ENCODE data around the gene CRYBG2. TPM values are rescaled to one million over a fixed set of nuclear protein-coding genes. Genes with fewer than 3 reads are reported as not detected.
A peak's percentile ranks its signal among the peaks of the same experiment; 100 is the strongest.

Gene CRYBG2
- total and polyA plus RNA-seq, 4 donors: 0.37 to 7.7 (median 2.7) TPM

DNA sequence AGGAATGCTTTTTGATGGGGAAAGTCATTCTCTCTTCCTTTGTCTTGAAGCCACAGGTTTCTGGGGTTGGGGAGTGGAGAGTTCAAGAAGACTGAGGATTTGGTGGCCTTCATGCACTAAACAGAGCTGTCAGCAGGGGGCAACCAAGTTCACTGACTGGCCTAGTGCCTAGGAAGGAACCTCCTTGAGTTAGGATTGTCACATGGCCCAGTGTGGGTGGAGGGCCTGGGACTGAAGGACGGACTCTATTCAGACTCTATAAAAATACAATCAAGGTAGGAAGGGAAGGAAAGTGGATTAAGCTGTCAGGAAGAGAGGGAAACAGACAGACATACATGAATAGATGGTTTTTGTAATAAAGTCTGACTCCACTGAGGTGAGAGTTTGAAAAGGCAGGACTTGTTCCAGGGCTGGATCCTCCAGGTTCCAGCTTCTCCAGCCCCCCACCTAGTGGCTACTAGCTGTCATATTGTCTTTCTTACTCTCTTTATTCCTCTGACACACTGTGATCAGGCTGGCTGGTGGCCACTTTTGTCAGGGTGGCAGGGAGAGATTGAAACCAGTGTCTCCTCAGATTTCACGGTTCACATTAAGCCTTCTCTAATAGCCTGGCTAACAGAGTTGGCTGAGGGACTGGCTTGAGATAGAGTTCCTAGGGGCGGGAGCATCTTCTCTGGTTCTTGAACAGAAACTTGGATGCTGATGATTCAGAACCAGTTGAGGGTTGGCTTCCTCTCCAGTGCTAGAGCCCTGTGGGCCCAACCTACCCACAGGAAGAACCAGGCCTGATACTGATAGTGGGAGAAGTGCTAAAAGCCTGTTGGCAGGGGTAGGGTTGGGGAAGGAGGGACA is 78.1 kb downstream of the CRYBG2 start:
- peak; percentile 85 for TF ChIP-seq CTCF (IDR thresholded peaks at IDR 0.05; ENCODE audit: control extremely low read depth, extremely low read depth)
- DNase-seq (peak; percentile 79 to 87 (median 87)), ATAC-seq (ENCODE audit: insufficient read depth, low FRiP score) (peak; percentile 49)
- peak overlapping the region; percentile 67 to 96 for H3K27ac ChIP-seq (ENCODE audit: low read depth in 1 of 2, low read length in 1 of 2)
- H3K9ac ChIP-seq (ENCODE audit: insufficient read depth in 1 of 2, low read length in 2 of 2): no peak overlapping the region
- no peak overlapping the region for H3K4me3 ChIP-seq
- H3K36me3 ChIP-seq (ENCODE audit: control insufficient read depth in 4 of 4, insufficient read depth in 4 of 4, low read length in 4 of 4): peaks cover 0 to 22% (median 11%) of the 10 kb centered on the region in 4 donors
- 25 to 34% methylated on average over 3 of the region's 3 CpGs for WGBS, 2 donors
- peaks cover 5 to 26% (median 21%) of the 10 kb centered on the region in 5 donors for H3K4me1 ChIP-seq (ENCODE audit: control insufficient read depth in 5 of 5, insufficient read depth in 5 of 5, low read length in 5 of 5)
- H3K27me3 ChIP-seq (ENCODE audit: control insufficient read depth in 3 of 3, insufficient read depth in 3 of 3, low read length in 2 of 3): no peaks in the 10 kb centered on the region
- no peaks in the 10 kb centered on the region for H3K9me3 ChIP-seq (ENCODE audit: control insufficient read depth in 4 of 4, insufficient read depth in 3 of 4, low read length in 3 of 4)

- no peak for ATAC-seq (ENCODE audit: insufficient read depth, low FRiP score)
Measured at GRCh38 chr1:26274801-26275425, 79.0 kb downstream of the CRYBG2 start.

More at GRCh38 chr1:26274801-26275425, 79.0 kb downstream of the CRYBG2 start:
- no peaks in the 10 kb centered on the region for H3K9me3 ChIP-seq (ENCODE audit: control insufficient read depth in 4 of 4, insufficient read depth in 3 of 4, low read length in 3 of 4)
- peaks cover 5 to 26% (median 11%) of the 10 kb centered on the region in 4 donors for H3K36me3 ChIP-seq (ENCODE audit: control insufficient read depth in 4 of 4, insufficient read depth in 4 of 4, low read length in 4 of 4)
- 35 to 67% methylated on average over 11 of the region's 11 CpGs for WGBS, 2 donors
- TF ChIP-seq CTCF (IDR thresholded peaks at IDR 0.05; ENCODE audit: control extremely low read depth, extremely low read depth): no peak
- H3K4me1 ChIP-seq (ENCODE audit: control insufficient read depth in 5 of 5, insufficient read depth in 5 of 5, low read length in 5 of 5): peaks cover 5 to 21% (median 19%) of the 10 kb centered on the region in 5 donors
- no peak overlapping the region for H3K9ac ChIP-seq (ENCODE audit: insufficient read depth in 1 of 2, low read length in 2 of 2)
- DNase-seq: no peak
- H3K4me3 ChIP-seq: no peak overlapping the region
- no peaks in the 10 kb centered on the region for H3K27me3 ChIP-seq (ENCODE audit: control insufficient read depth in 3 of 3, insufficient read depth in 3 of 3, low read length in 2 of 3)
- peak overlapping the region; percentile 41 to 96 for H3K27ac ChIP-seq (ENCODE audit: low read depth in 1 of 2, low read length in 1 of 2)

Other genes starting within 250 kb of the CRYBG2 start
- gene PDIK1L, start 242.3 kb downstream of the CRYBG2 start, total RNA-seq: 10 to 100 TPM in 1 of 2 donors, 1 to 10 TPM in 1; 9.8 to 15.4 TPM
- gene PDIK1L, start 242.3 kb downstream of the CRYBG2 start, polyA plus RNA-seq: 1 to 10 TPM; 2.9 TPM
- gene FAM110D, start 195.1 kb downstream of the CRYBG2 start, total RNA-seq: 1 to 10 TPM; 1.1 to 3.2 TPM
- 1 to 10 TPM; 3.1 to 3.4 TPM for gene FAM110D, start 195.1 kb downstream of the CRYBG2 start, polyA plus RNA-seq
- not detected for gene C1orf232, start 185.2 kb downstream of the CRYBG2 start, total RNA-seq
- gene C1orf232, start 185.2 kb downstream of the CRYBG2 start, polyA plus RNA-seq: not detected
- 10 to 100 TPM; 19.7 to 32.8 TPM for gene ZNF593, start 184.2 kb downstream of the CRYBG2 start, total RNA-seq
- gene ZNF593, start 184.2 kb downstream of the CRYBG2 start, polyA plus RNA-seq: 100 to 1,000 TPM in 1 of 2 donors, 10 to 100 TPM in 1; 90.4 to 140 TPM
- gene ZNF593OS, start 182.3 kb downstream of the CRYBG2 start, total RNA-seq: not detected
- gene ZNF593OS, start 182.3 kb downstream of the CRYBG2 start, polyA plus RNA-seq: under 1 TPM; 0.29 to 0.65 TPM
- 10 to 100 TPM; 29.9 to 34.7 TPM for gene CNKSR1, start 176.6 kb downstream of the CRYBG2 start, total RNA-seq
- 10 to 100 TPM; 10.8 to 26.7 TPM for gene CNKSR1, start 176.6 kb downstream of the CRYBG2 start, polyA plus RNA-seq
- gene CATSPER4, start 163.5 kb downstream of the CRYBG2 start, total RNA-seq: not detected
- not detected for gene CATSPER4, start 163.5 kb downstream of the CRYBG2 start, polyA plus RNA-seq
- 10 to 100 TPM in 1 of 2 donors, 1 to 10 TPM in 1; 9.1 to 10.8 TPM for gene CEP85, start 119.9 kb downstream of the CRYBG2 start, total RNA-seq
- 1 to 10 TPM; 5.4 to 6.4 TPM for gene CEP85, start 119.9 kb downstream of the CRYBG2 start, polyA plus RNA-seq
- 100 to 1,000 TPM in 1 of 2 donors, 10 to 100 TPM in 1; 17.2 to 317 TPM for gene SH3BGRL3, start 74.0 kb downstream of the CRYBG2 start, total RNA-seq
- gene SH3BGRL3, start 74.0 kb downstream of the CRYBG2 start, polyA plus RNA-seq: 100 to 1,000 TPM; 349 to 437 TPM
- 10 to 100 TPM; 20.1 to 82.1 TPM for gene UBXN11, start 47.5 kb downstream of the CRYBG2 start, total RNA-seq
- gene UBXN11, start 47.5 kb downstream of the CRYBG2 start, polyA plus RNA-seq: 10 to 100 TPM; 43.2 to 66.6 TPM
- 100 to 1,000 TPM in 1 of 2 donors, 1 to 10 TPM in 1; 6.8 to 238 TPM for gene CD52, start 36.2 kb downstream of the CRYBG2 start, total RNA-seq
- gene CD52, start 36.2 kb downstream of the CRYBG2 start, polyA plus RNA-seq: 100 to 1,000 TPM; 402 to 600 TPM
- gene ZNF683, start 18.6 kb upstream of the CRYBG2 start, total RNA-seq: under 1 TPM in 1 of 2 donors, not detected in 1; 0.40 TPM
- under 1 TPM; 0.17 to 0.55 TPM for gene ZNF683, start 18.6 kb upstream of the CRYBG2 start, polyA plus RNA-seq
- under 1 TPM in 1 of 2 donors, not detected in 1; 0.80 TPM for gene LIN28A, start 56.7 kb upstream of the CRYBG2 start, total RNA-seq
- gene LIN28A, start 56.7 kb upstream of the CRYBG2 start, polyA plus RNA-seq: not detected
- gene DHDDS, start 78.2 kb upstream of the CRYBG2 start, total RNA-seq: 10 to 100 TPM; 29.1 to 57.4 TPM
- 10 to 100 TPM; 22.6 to 36.4 TPM for gene DHDDS, start 78.2 kb upstream of the CRYBG2 start, polyA plus RNA-seq
- gene HMGN2, start 118.3 kb upstream of the CRYBG2 start, total RNA-seq: 100 to 1,000 TPM; 329 to 374 TPM
- gene HMGN2, start 118.3 kb upstream of the CRYBG2 start, polyA plus RNA-seq: 100 to 1,000 TPM; 452 to 580 TPM
- gene RPS6KA1, start 175.6 kb upstream of the CRYBG2 start, total RNA-seq: 100 to 1,000 TPM in 1 of 2 donors, 10 to 100 TPM in 1; 58.6 to 100 TPM
- gene RPS6KA1, start 175.6 kb upstream of the CRYBG2 start, polyA plus RNA-seq: 100 to 1,000 TPM in 1 of 2 donors, 10 to 100 TPM in 1; 63.2 to 109 TPM

Measured in lung (tissue), 12 donors.